Stimulated activated naive CD4-positive, alpha-beta T cell treated with Interleukin-2 at 50 U/mL for 16 hours (primary cell): ENCODE results near the gene RASAL1.

ENCODE experiments used
- DNase-seq: peaks from one replicate; lab custom pipeline; 2025; lab: John Stamatoyannopoulos, UW

The RASAL1 gene

DNA sequence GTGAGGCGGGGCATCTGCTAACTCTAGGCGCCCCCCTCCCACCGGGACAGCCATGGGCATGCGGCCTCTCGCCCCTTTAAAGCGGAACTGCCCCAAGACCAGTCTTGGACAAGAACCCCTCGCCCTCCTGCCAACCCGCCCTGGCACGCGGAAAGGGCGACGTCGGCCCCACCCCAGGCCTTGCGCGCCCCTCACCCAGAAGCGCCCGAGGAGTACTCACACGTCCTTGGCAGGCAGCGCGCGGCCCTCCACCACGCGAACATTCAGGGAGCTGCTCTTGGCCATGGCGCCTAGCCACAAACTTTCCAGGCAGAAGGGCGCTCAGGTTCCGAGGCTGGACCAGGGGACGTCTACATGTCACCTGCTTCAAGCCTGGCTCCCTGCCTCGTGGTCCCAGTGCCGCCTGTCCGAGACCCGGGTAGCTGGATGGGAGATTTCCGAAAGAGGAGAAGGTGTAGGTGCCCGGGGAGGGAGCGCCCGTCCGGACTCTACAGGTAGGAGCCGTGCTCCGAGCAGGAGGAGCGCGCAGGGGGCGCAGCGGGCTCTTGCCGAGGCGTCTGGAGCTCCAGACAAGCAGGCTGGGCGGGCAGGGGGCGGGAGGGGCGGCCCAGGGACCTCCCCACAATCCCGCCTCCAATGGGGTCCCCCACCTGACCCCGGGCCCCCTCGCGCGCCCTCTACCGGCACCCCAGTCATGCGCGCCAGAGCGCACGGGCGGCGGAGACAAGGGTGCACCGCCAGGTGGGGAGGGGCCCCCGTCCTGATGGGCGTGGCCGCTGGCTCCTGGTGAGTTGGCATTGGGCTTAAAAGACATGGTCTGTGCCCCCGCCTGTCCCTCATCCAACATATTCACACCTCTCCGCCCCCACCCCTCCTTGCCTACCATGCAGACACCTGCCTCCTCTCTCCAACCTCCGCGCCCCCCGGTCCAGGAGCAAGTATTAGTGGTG lies at the start of gene RASAL1:
Gene RASAL1 (minus strand): TSS at position 584 of the 950 bp plus-strand sequence. CDS start 299 bp downstream, at position 285.
- peak; percentile 67 for DNase-seq

DNA sequence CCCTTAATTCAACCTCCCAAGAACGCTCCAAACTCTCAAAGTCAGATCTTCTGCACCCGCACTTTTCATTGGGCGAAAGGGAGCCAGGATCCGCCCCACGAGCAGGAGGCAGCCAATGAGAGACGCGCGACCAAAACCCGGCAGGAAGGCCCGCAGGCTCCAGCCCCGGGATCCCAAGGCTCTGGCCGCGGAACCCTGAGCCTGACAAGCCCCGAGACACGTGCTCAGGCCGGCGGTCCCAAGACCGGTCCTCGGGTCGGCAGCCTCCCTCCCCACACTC lies 49.3 kb upstream of the RASAL1 start:
- peak; percentile 85 for DNase-seq

GRCh38 chr12:113184098-113184899 lies 48.7 kb upstream of the RASAL1 start:
- peak; percentile 79 for DNase-seq

DNA sequence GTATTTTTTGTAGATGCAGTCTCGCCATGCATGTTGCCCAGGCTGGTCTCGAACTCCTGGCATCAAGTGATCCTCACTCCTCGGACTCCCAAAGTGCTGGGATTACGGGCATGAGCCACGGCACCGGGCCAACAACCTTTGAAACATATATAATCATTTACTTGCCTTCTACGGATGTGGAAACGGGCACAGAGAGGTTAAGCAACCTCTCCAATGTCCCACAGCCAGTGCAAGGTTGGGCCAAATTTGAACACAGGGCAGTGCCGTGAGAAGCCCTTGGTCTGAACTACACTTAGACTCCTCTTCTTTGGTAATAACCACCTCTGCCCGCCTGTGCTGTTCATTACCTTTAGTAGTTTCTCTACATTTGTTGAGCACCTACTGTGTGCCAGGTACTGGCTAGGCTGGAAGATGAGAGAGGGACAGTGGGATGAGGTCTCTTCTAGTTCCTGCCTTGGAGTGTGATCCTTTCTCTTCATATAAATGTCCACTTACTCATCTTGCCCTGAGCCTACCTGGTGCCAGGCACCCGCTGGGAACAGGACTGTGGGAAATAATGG lies 47.5 kb upstream of the RASAL1 start:
- no peak for DNase-seq

DNA sequence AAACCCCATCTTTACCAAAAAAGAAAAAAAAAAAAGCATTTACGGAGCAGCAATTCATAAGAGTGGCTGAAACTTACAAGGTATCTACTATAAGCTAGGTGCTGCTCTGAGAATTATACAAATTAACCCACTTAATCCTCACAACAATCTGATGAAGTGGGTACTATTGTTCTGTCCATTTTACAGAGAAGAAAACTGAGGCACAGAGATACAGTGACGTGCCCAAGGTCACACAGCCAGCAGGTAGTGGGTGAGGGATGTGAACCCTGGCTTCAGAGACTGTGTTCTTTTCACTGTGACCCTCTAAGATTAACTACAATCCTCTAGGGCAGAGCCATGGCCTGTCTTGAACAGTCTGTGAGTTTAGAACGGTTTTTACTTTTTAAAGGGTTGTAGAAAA lies 46.4 kb upstream of the RASAL1 start:
- no peak for DNase-seq

DNA sequence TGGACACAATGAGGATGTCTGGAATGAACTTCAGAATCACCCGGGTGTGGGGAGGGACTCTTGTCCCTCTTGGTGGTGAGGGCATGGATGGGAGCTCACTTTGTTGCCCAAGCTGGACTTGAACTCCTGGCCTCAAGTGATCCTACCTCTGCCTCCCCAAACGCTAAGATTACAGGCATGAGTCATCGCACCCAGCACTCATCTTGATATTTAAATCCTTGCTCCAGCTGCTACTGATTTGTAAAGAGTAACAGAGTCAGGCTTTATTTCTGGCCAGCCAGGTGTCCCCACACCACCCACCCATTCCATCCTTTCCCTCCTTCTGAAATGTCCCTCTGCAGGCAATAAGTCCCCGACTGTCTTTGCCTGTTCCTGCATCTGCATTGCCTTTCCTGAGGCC lies 44.8 kb upstream of the RASAL1 start:
- DNase-seq: no peak

GRCh38 chr12:113179023-113179422 lies 43.5 kb upstream of the RASAL1 start:
- no peak for DNase-seq

DNA sequence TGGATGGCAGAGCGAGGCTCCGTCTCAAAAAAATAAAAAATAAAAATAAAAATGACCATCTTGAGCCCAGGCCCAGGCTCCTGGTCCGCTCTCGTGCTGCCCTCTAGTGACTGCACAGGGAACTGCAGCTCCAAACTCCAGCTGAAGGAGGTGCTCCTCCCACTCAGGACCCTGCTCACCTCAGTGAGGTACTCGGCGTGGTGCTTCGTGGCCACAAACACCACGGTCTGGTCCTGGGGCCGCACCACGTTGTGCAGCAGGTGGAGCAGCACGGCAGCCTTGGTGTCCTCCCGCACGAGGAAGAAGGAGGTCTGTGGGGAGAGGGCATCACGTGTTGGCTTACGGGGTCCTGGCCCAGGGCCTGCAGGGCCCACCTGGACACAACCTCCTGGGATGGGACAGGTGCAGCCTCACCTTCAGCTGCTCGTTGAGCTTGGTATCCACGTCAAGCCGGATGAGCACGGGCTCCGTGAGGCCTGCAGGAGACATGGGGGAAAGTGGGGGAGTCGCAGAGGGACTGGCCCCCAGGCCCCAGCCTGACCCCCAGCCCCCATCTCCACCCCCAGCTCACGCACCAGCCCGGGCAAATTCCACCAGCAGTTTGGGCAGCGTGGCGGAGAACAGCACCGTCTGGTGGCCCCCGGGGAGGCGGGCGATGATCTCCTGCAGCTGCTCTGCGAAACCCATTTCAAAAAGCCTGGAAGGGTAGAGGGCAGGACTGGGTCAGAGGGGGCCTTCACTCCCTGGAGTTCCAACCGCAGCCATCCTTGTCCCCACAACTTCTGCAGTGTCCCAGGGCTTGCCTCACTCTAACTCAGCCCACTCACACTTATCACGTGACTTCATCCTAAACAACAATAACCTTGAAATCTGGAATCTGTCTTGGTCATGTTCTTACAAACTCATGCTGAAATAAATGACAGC lies 39.2 kb upstream of the RASAL1 start:
- DNase-seq: peak; percentile 73

GRCh38 chr12:113173081-113173698 lies 37.6 kb upstream of the RASAL1 start:
- DNase-seq: no peak

GRCh38 chr12:113172185-113172584 lies 36.6 kb upstream of the RASAL1 start:
- no peak for DNase-seq

DNA sequence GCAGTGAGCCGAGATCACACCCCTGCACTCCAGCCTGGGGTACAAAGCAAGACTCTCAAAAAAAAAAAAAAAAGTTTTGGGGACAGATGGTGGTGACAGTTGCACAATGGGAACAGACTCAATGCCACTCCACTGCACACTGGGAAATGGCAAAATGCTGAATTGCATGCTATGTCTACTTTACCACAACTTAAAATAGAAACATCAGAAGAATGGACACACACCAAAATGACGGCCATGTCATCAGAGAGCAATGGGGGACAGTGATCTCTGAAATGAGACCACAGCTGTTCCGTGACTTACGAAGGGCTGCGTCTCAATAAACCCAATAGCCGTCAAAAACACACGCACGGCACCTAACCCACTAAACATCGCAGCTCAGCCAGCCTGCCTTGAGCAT lies 36.0 kb upstream of the RASAL1 start:
- DNase-seq: no peak

DNA sequence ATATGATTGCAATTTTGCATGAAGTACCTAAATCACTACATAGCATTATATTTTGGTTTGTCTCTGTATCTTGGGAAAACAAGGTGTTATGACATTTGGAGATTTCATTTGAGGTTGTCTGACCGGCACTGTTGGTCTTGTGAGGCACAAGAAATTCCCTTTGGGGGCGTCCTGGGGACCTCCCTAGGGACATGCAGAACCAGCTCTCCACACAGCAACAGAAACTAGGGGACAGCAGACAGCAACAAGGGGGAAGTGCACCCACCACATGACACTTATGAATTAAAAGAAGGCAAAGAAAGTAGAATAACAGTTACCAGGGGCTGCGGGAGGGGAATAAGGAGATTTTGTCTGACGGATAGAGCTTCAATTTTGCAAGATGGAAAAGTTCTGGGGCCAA lies 35.4 kb upstream of the RASAL1 start:
- DNase-seq: no peak

- DNase-seq: no peak
Measured at GRCh38 chr12:113170457-113170856, 34.9 kb upstream of the RASAL1 start.

- no peak for DNase-seq
Measured at GRCh38 chr12:113169697-113170096, 34.1 kb upstream of the RASAL1 start.

DNA sequence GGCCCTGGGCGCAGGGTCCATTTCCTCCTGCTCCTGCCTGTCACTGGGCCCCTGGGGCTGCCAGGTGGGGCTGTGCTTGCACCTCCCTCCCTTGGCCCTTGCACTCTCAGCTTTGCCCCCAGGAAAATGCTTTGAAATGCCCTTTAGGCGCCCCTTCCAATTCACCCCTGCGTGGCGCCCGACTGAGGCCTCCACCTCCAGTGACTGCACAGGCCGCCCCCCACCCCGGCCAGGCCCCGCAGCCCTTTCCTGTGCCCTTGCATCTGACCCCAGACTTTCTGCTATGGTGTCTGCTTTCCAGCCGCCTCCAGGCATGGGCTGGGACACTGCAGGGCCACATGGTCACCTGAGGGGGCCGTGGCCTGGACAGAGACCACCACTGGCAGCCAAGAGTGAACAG lies 32.3 kb upstream of the RASAL1 start:
- no peak for DNase-seq

- no peak for DNase-seq
Measured at GRCh38 chr12:113165521-113166450, 30.2 kb upstream of the RASAL1 start.

DNA sequence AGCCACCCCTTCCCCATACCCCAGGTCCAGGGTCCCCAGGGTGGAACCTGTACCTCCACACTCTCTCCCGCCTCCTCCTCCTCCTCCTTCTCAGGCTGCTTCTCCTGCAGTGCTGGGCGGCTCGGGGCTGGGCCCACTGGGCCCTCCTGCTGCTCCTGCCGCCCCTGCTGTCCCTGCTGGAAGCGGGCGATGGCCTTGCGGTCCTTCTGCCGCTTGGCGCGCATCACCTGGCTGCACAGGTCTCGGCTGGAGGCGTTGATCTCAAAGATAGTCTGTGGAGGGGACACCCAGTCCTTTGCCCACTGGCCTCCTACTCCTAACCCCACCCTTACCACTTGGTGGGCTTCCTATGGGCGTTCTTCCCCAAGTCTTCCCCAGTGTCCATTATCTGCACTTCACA lies 28.5 kb upstream of the RASAL1 start:
- DNase-seq: no peak

- DNase-seq: no peak
Measured at GRCh38 chr12:113163030-113163360, 27.4 kb upstream of the RASAL1 start.

DNA sequence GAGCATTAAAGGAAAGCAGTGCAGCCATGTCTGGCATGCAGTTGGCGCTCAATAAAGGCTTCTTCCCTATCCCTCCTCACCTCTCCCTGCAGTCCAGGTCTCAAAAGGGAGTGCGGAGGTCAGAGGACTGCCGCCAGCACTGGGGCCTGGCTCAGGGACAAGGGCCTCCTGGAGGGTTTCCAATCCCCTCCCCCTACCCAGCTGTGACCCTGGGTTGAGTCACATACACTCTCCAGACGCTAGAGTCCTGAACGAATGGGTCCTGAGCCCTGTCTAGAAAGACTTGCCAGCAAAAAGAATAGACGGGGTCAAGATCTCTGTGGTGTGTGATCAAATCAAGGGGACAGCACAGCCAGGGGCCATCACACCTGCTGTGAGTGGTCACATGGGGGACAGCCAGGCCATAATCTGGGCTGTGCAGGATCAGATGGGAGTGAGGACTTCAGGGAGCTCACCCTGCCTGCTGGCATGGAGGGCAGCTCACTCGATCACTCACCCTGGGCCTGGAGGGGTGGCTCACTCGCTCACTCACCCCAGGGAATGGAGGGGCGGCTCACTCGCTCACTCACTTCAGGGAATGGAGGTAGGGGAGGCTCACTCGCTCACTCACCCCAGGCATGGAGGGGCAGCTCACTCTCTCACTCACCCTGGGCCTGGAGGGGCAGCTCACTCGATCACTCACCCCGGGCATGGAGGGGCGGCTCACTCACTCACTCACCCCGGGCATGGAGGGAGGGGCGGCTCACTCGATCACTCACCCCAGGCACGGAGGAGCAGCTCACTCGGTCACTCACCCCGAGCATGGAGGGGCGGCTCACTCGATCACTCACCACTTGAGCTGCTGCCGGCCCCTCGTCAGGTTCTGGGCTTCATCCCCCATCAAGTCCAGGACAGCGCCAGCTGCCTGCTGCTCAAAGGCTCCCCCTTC lies 26.8 kb upstream of the RASAL1 start:
- no peak for DNase-seq
